IMR-90 (cell line): ENCODE measurements around the gene RPN2.

Source experiments
- CTCF ChIP-seq: conservative IDR thresholded peaks from 2 replicates; pipeline ENCODE4 v1.5.1; 2012; ENCODE audit warnings: mild to moderate bottlenecking, low read depth, low read length, improper control_type of control experiment
- NFE2L2 ChIP-seq: fragments of 150-350 bp; IDR thresholded peaks from 2 replicates; pipeline ENCODE4 v1.6.1; 2016; ENCODE audit warnings: low read depth, mild to moderate bottlenecking, low read length
- POLR2A ChIP-seq: IDR thresholded peaks from 2 replicates; pipeline ENCODE4 v1.6.1; 2012; ENCODE audit warnings: mild to moderate bottlenecking, low read depth, low read length
- RAD21 ChIP-seq: IDR thresholded peaks from 2 replicates; pipeline ENCODE4 v1.6.1; 2012; ENCODE audit warnings: low read length, improper control_type of control experiment
- RCOR1 ChIP-seq: IDR thresholded peaks from 2 replicates; pipeline ENCODE4 v1.6.1; 2012; ENCODE audit warnings: mild to moderate bottlenecking, low read length, improper control_type of control experiment; ENCODE audit not compliant: insufficient replicate concordance
- SMC3 ChIP-seq: fragments of 150-350 bp; IDR thresholded peaks from 2 replicates; pipeline ENCODE4 v1.6.1; 2016; ENCODE audit warnings: low read depth, mild to moderate bottlenecking, antibody characterized with exemption, low read length, moderate library complexity

- TF ChIP-seq POLR2A (no peak), CTCF (no peak), NFE2L2 (no peak), RCOR1 (no peak), SMC3 (no peak), RAD21 (no peak)
Measured at GRCh38 chr20:37266940-37267666, 88.0 kb downstream of the RPN2 start.
